RPMI7951 (cell line): ENCODE results near the gene B3GALT5. TPM values are rescaled to one million over a fixed set of nuclear protein-coding genes. Genes with fewer than 3 reads are reported as not detected.
A peak's percentile ranks its signal among the peaks of the same experiment; 100 is the strongest.
"Not testable (repeated sequence)": the region's sequence is repeated elsewhere in the genome, so short reads cannot be mapped to it uniquely, and the experiment has no call there.

ENCODE experiments used
- DNase-seq: peaks from one replicate; pipeline ENCODE4 v3.0.0-alpha.2; 2012; ENCODE audit warnings: low read depth
- total RNA-seq: library from RNA; depleted of rRNA; stranded (reverse); fragments of >200 nt; shearing (Covaris generic); gene quantifications from 2 replicates; pipeline ENCODE4 v1.2.3, GENCODE V29; 2014

Gene B3GALT5
- total RNA-seq, 1 experiment from 2014 or later = 0.72 TPM

DNA sequence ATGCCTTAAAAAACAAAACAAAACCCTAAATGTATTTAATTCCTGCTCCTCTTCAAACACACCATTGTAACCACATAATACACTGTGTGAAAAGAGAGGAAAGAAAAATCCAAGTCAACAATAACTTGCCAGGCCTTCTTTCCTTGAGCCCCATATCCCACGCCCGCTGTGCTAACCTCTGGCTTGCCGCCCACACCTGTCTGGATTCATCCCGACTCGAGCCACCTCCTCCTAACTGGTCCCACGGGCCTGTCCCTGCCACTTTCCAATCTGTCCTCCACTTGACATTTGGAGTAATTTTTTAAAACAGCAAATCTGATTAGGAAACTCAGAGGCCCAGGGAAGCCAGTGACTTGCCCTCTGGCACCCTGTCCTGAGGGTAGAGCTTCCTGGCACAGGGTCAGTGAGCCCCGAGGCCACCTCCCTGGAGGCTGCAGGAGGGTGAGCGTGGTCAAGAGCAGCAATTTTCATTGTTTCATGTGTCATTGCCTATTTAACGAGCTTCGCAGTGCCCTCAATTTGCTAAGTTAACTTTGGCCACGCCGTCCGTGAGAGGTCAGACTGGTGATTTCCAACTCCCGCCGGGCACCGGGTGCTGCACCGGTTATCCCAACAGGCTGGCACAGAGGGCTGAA lies 54.1 kb downstream of the B3GALT5 start:
- no peak for DNase-seq

DNA sequence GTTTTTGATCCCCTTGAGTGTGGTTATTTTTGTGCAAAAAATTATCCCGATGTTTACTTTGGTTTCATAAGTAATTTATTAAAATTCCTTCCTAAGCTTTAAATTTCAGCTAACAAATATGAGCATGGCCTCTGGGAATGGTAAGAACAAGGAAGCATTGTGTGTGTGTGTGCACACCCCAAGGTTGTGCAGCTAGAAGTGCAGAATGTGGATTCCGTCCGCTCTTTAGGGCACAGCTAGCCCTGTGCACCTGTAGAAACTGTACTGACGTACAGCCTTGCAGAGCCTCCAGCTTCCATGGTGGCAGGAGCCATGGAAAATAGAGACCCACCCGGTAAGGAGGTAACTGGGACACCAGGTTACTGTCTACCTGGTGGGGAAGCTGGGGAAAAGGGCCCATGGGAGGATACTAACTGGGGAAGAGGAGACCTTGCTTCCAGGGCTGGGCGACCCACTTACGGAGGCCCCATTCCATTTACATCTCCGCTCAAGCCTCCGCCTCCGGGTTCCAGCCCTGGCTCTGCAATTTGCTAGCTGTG lies 54.7 kb downstream of the B3GALT5 start:
- no peak for DNase-seq

DNA sequence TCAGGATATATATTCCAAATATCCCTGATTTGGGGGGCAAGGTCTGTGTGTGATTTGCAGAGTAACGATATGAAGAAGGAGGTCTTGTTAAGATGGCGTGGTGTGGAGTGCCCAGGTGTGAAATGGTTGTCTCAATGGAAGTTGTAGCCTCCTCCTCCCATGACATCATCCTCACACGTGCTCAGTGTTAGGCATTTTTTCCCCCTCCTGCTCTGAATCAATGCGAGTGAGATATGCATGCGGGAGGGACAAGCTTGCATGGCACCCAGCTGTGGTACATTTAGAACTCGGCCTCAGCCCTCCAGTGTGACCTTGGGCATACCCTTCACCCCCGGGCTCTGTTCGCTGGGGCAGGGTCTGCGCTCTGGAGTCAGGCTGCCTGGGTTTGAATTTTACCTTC lies 55.6 kb downstream of the B3GALT5 start:
- no peak for DNase-seq

DNA sequence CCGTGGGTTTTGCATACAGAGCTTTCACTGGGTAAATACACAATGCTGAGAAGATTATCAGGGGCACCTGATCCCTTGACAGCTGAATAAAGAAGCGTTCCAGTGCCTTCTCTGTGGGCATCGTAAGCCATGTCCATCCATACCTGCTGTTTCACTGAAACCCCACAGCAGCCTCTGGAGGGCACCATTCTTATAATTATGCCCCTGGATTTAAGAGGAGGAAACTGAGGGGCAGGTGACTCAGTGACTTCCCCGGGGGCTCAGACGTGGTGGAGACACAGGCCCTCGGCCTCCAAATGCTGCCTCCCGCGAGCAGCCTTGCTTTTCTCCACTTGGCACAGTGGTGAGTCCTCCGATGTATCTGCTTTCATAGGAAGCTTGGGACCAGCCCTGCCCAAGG lies 56.7 kb downstream of the B3GALT5 start:
- DNase-seq = no peak

DNA sequence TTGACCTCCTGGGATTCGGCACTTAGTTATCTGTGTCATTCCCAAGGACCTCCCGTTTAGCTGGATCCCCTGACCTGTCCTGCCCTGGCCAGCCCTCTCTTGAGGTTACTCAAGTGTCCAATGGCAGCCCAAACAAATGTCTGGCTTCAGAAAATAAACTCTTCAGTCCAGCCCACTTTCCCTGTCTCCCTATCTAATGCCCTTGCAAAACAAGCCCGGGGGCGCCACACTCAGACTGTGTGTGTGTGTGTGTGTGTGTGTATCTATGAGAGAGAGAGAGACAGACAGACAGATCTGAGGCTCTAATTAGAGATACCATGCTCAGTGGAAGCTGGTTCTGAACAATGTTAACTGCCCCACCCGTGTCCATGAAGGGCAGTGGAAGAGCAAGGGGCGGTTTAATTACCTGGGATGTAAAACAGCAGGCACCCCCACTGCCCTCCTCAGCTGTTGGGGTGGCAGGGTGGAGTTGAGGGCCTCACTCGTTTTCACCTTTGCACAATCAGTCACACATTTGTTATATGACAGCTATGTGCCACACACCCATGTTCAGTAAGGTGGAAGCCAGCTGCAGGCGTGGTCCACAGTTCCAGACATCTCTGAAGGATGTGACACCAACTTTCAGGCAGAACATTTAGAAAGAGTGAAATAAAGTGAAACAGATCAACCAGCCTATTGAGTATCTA lies 57.4 kb downstream of the B3GALT5 start:
- DNase-seq = no peak

DNA sequence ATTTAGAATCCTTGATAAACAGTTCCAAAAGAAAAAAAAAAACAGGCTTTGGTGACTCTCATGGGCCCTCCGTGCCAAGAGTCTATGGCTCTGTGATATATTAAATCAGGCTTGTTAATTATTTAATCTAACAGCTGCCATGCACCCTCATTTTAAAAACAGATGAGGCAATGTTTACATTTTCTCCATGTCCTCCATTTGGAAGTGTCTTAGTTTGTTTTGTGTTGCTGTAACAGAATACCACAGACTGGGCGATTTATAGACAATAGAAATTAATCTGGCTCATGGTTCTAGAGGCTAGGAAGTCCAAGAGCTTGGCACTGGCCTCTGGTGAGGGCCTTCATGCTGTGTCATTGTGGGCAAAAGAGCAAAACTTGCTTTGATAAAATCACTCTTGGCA lies 58.0 kb downstream of the B3GALT5 start:
- no peak for DNase-seq

DNA sequence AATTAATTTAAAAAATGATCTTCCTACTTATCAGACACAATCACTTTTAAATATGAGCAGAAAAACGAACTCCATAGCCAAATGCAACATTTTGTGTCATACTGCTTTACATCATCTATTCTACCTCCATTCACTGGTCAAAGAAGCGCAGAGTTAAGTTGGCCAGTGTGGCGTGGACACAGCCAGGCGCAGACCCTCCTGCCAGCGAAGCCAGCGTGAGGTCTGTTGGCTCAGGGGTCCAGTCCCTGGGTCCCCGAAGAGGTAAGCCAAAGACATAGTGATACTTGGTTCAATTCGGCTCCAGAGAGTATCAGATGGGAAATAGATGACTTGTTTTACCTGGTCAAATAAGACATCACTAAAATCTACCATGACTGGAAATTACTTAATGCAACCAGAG lies 59.2 kb downstream of the B3GALT5 start:
- DNase-seq = no peak

DNA sequence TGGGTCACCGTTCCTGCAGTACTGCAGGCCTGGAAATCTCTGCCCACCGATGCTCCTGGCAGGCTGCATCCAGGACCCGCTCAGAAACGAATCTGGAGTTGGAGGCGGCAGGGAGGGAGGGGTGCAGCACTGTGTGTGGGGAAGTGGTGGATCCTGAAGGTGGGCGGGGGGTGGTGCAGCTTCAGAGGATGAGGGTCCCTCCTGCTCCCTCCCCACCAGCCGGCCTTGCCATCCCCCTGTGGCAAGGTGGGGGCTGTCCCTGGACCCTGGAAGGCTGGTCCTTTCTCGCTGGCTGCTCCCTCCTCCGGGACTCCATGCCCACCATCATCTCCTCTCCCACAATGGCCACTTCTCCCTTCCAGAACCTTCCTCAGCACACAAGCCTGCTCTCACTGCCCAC lies 60.4 kb downstream of the B3GALT5 start:
- no peak for DNase-seq

DNA sequence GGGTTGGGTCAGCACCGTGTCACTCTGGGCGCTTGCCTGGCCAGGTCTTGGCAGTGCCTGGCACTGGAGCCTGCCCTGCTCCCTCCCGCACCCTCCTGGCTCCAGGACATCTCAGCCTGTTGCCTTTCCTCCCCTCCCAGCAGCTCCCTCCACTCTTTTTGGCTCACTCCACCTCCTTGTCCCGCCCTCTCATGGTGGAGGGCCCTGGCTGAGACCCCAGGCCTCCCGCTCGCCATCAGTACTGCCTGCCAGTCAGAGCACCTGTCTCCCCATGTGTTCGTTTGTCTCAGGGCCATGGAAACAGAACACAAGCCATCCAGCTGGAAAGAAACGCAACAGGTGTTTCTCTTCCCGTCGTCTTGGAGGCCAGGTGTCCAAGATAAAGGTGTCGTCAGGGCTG lies 61.0 kb downstream of the B3GALT5 start:
- no peak for DNase-seq

DNA sequence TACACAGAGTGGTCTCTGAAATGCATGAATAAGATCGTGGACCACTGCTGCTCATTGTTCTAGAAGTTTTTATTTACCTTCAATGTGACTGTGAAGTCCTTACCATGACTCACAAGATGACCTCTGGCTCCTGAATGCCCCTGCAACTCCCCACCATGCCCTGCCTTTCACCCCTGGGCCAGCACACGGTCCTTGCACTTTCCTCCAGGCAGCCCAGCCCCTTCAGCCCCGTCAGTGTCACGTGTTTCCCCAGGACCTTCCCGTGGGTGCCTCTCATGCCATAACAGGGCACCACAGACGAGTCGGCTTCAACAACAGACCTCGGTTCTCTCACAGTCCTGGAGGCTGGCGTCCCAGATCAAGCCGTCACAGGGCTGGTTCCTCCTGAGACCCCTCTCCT lies 62.1 kb downstream of the B3GALT5 start:
- DNase-seq = no peak

DNA sequence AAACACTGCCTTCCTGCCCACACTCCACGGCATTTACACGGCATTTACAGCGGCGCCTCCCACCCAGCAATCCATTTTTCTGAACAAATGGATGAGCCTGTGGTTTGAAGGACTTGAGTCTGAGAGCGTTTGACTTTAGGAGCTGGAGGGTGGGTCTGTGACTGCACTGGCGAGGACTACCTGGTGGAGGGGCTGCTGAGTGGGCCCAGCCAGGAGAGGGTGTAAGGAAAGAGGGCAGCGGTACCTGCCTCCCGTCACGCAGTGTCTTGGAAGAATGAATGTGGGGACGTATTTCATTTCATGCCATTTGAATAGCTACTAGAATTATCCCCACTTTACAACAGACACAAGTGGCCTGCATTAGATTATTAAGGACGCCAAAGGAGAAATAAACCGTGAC lies 62.9 kb downstream of the B3GALT5 start:
- no peak for DNase-seq

DNA sequence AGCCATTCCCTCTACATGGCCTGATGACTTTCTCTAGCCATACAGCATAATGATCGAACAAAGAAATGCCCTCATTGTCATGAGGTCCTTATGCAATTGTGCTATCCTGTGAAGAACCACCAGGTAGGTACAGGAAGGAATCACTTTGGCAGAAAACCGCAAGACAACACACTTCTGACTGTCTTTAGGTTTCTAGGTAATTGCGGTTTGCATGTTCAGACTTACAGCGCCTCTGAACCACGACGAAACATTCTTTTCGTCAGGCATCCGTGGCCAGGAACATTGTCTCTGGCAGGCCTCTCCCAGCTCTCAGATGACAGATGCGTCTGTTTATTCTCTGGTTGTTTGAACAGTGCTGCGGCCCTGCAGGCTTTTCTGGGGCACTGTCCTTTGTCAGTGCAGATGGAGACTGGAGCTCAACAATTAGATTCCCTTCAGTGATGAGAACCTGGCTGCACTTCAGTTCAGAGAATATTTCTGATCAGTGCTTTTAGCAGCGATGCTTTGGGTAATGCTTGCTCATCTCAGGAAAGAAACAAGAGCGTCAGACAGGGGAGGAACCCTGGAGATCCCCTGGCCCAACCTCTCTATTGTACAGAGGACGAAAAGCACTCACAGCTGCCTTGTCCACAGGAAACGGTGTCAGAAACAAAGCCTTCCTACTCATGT lies 63.4 kb downstream of the B3GALT5 start:
- peak; percentile 46 for DNase-seq

DNA sequence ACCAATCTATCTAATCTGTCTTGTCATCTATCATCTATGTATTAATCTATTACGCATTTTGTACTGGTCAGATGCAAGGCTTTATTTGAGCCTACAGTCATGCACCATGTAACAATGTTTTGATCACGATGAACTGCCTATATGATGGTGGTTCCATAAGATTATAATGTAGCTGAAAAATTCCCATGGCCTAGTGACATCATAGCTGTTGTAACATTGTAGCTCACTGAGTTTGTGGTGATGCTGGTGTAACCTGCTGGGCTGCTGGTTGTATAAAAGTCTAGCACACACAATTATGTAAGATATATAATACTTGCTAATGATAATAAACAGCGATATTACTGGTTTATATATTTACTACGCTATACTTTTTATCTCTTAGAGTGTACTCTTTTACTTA lies 67.5 kb downstream of the B3GALT5 start:
- no peak for DNase-seq

DNA sequence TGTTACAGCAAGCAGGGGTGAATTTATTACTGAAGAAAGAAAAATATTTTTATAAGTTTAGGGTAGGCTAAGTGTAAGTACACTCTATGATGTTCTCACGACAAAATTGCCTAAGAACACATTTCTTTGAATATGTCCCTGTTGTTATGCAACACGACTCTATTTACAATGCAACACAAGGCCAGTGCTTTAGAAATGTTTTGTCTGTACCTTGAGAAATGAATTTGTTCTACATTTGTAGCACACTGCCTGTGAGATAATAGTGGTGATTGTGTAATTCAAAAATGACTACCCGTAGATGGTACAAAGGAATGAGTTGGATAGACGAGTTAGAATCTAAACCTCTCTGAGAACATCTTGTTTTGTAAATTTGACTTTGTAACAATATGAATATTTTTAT lies 68.5 kb downstream of the B3GALT5 start:
- no peak for DNase-seq

DNA sequence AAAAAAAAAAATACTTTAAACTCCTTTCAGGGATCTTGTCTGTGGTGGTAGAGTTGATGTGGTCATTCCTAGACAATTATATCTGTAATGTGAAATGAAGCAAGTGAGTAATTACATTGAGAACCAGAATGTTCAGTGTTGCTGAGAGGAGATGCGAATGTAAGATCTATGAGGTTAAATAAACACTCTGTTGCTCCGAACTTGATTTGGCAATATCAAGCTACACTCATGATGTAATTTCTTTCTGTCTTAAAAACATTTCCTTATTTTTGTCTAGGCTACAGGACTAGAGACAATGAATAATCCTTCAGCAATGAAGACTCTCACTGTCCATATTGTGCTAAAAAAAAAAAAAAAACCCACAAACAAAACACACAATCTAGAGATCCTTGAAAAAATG lies 69.1 kb downstream of the B3GALT5 start:
- DNase-seq = no peak

DNA sequence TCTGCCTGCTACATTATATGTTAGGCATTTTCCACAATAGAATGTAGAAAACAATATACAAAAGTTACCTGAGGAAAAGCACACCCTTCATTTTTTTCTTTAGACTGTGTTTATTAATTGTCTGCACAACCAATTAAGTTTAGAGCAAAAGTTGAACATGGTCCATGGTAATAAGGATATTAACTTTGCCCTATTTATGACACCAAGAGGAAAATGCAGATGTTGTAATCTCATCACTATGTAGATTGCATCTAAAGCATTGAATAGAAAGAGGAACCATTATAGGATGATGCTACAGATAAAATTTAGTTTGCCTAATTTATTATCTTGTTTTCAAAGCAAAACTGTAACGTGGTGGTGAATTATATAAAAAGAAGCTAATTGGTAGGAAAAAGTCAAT lies 72.5 kb downstream of the B3GALT5 start:
- DNase-seq = no peak

DNA sequence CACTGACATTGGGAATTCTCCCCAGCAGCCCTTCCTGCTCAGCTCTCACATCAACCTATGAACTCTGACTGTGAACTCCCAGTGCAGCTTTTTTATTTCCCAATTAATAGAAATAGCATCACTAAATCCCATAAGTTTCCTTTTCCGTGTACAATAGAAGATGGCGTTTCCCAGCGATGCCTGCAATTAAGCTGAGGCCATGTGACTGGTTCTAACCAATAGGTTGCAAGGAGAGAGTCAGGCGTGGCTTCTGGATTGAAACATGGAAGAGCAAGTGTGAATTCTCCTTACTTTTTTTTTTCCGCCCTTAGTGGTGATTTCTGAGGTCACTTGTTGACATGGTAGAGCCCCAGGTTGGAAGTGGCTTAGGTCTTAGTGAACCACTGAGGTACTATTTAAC lies 73.3 kb downstream of the B3GALT5 start:
- peak; percentile 17 for DNase-seq

DNA sequence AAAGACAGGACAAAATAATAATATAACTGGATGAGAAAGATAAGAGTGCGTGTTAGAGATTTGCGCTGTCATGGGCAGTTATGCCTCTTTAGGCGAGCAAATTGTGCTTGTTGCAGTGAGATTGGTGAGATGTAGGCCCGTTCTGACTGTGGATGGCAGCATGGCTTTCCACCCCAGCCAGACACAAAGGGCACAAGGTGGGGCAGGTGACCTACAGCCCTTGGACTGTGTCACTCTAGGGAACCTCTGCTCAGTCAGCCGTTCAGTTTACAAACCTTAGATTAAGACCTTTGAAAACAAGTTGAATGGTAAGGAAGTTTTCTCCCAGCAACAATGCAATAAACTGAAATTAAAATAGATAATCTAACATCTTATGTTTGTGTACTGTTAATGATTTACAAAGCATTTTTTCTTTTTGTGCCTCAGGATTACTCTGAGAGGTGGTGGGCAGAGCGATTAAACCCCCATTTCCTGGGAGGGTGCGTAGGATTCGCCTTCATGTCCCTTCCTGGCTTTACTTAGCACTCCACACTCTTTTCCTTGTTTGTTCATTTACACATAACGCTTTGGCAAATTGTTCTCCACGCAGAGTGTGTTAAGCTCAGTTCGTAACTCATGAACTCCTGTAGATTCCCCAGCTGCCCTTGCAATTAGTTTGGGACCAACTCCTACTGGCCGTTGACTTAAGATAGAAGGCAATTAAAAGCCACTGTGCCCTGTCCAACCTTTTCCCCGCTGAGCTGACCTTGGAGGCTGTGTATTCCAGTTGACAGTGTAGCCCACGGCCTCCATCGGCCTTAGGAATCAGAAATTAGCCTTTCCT lies 74.1 kb downstream of the B3GALT5 start:
- no peak for DNase-seq

DNA sequence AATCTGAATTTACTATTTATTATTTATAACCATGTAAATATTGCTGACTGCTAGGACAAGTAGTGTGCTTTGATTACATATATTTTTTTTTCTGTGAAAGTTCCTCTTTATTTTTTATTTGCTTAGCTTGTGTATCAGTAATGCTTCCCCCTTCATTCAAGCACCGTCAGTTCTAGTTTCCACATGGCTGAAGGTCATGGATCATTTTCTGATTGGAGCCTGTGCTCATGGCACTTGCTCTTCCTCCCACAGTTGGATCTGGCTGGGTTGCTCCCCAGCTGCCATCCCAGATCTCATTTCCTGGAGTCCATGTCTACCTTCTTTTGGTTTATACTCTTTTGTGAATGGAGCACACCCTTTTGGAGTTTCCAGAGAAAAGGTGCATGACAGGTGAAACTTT lies 75.3 kb downstream of the B3GALT5 start:
- DNase-seq = no peak

DNA sequence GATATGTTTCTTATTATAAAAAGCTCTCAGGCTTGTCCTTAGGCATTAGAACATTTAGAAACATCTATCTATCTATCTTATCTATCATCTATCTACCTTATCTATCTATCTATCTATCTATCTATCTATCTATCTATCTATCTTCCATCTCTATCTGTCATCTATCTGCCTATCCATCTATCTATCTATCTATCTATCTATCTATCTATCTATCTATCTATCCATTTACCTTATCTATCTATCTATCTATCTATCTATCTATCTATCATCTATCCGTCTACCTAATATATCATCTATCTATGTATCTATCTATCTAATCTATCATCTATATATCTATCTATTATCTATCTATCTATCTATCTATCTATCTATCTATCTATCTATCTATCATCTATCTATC lies 77.1 kb downstream of the B3GALT5 start:
- DNase-seq = not testable (repeated sequence)

DNA sequence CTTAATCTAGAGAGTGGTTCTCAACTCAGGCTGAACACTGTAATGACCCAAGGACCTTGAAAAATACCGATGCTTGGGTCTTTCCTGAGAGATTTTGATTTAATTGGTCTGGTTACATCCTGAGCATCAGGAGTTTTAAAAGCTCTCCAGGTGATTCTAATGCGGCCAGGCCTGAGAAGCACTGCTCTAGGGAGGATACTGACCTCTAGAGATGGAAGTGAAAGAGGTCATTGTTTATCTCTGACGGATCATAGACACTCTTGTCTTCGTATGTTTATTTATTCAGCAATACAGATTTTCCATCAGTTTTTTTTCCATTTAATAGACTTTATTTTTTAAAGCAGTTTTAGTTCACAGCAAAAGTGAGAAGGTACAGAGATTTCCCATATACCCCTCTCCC lies 77.7 kb downstream of the B3GALT5 start:
- no peak for DNase-seq

DNA sequence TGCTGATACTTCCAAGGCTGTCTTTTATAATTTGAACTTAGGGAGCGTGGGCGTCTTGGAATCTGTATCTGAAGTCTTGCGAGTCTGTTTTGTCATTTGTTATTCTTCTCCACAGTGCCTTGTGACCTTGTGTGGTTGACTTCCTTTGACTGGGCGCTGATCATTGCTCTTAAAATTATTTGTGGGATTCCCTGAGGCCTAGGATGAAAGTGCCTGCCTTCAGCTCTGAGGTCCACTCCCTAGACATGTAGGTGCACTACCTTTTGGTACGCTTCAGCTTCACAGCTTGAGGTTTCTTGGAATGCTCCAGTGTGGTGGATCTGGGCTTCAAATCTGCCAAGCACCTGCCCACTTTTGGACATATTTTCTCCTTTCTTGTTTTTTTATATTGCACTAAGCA lies 82.0 kb downstream of the B3GALT5 start:
- DNase-seq = peak; percentile 20
